NCI-H187 treated with DMSO at 0.1 percent for 48 hours (cell line): ENCODE measurements around the gene GRIK4.

Experiments used
- DNase-seq: peaks from one replicate; lab custom pipeline; 2025; lab: John Stamatoyannopoulos, UW

Gene GRIK4

GRCh38 chr11:120814531-120815318 is 303.2 kb downstream of the GRIK4 start:
- no peak for DNase-seq

- no peak for DNase-seq
Measured at GRCh38 chr11:120815319-120816100, 304.0 kb downstream of the GRIK4 start.

GRCh38 chr11:120816176-120816575 is 304.6 kb downstream of the GRIK4 start:
- no peak for DNase-seq

GRCh38 chr11:120816711-120817110 is 305.2 kb downstream of the GRIK4 start:
- DNase-seq: no peak

GRCh38 chr11:120817158-120817557 is 305.6 kb downstream of the GRIK4 start:
- no peak for DNase-seq

- DNase-seq: no peak
Measured at GRCh38 chr11:120818097-120818496, 306.5 kb downstream of the GRIK4 start.

- no peak for DNase-seq
Measured at GRCh38 chr11:120819003-120819402, 307.5 kb downstream of the GRIK4 start.

GRCh38 chr11:120819437-120820365 is 308.2 kb downstream of the GRIK4 start:
- DNase-seq: no peak

- no peak for DNase-seq
Measured at GRCh38 chr11:120823159-120823558, 311.6 kb downstream of the GRIK4 start.

GRCh38 chr11:120824242-120824641 is 312.7 kb downstream of the GRIK4 start:
- no peak for DNase-seq

- DNase-seq: no peak
Measured at GRCh38 chr11:120827198-120827597, 315.6 kb downstream of the GRIK4 start.

- DNase-seq: no peak
Measured at GRCh38 chr11:120827820-120828219, 316.3 kb downstream of the GRIK4 start.

- DNase-seq: no peak
Measured at GRCh38 chr11:120828847-120829246, 317.3 kb downstream of the GRIK4 start.

GRCh38 chr11:120830085-120830620 is 318.6 kb downstream of the GRIK4 start:
- no peak for DNase-seq

GRCh38 chr11:120832481-120833238 is 321.1 kb downstream of the GRIK4 start:
- no peak for DNase-seq

- no peak for DNase-seq
Measured at GRCh38 chr11:120834686-120835210, 323.2 kb downstream of the GRIK4 start.

GRCh38 chr11:120835601-120836228 is 324.2 kb downstream of the GRIK4 start:
- no peak for DNase-seq

- DNase-seq: no peak
Measured at GRCh38 chr11:120837696-120838095, 326.1 kb downstream of the GRIK4 start.

GRCh38 chr11:120839201-120839600 is 327.7 kb downstream of the GRIK4 start:
- DNase-seq: no peak

- DNase-seq: no peak
Measured at GRCh38 chr11:120839846-120840402, 328.4 kb downstream of the GRIK4 start.
